Nephron progenitor cell (in vitro differentiated cells): ENCODE measurements around the gene TGM2.

Experiments used
- DNase-seq: peaks from one replicate; pipeline ENCODE4 v3.0.0; 2021
- H3K27ac Mint-ChIP-seq: 2 replicates; pipeline ENCODE4 v1.8.0; 2021; ENCODE audit warnings: mild to moderate bottlenecking, moderate library complexity, mixed read lengths
- H3K27me3 Mint-ChIP-seq: 2 replicates; pipeline ENCODE4 v1.8.0; 2021; ENCODE audit warnings: mild to moderate bottlenecking, low read depth, mixed read lengths; ENCODE audit not compliant: poor library complexity
- H3K36me3 Mint-ChIP-seq: 2 replicates; pipeline ENCODE4 v1.8.0; 2021; ENCODE audit warnings: low read depth, mixed read lengths
- H3K4me1 Mint-ChIP-seq: 2 replicates; pipeline ENCODE4 v1.8.0; 2021; ENCODE audit warnings: mixed read lengths
- H3K4me3 Mint-ChIP-seq: 2 replicates; pipeline ENCODE4 v1.8.0; 2021; ENCODE audit warnings: mild to moderate bottlenecking, moderate library complexity, mixed read lengths
- H3K9me3 Mint-ChIP-seq: 2 replicates; pipeline ENCODE4 v1.8.0; 2021; ENCODE audit warnings: mild to moderate bottlenecking, moderate library complexity, mixed read lengths
- TF ChIP-seq, protein P1 (sequence below): fragments of 200-600 bp; sonication (generic); IDR thresholded peaks from 2 replicates; pipeline ENCODE4 v1.5.0; 2021; ENCODE audit warnings: antibody characterized with exemption

Gene TGM2

DNA sequence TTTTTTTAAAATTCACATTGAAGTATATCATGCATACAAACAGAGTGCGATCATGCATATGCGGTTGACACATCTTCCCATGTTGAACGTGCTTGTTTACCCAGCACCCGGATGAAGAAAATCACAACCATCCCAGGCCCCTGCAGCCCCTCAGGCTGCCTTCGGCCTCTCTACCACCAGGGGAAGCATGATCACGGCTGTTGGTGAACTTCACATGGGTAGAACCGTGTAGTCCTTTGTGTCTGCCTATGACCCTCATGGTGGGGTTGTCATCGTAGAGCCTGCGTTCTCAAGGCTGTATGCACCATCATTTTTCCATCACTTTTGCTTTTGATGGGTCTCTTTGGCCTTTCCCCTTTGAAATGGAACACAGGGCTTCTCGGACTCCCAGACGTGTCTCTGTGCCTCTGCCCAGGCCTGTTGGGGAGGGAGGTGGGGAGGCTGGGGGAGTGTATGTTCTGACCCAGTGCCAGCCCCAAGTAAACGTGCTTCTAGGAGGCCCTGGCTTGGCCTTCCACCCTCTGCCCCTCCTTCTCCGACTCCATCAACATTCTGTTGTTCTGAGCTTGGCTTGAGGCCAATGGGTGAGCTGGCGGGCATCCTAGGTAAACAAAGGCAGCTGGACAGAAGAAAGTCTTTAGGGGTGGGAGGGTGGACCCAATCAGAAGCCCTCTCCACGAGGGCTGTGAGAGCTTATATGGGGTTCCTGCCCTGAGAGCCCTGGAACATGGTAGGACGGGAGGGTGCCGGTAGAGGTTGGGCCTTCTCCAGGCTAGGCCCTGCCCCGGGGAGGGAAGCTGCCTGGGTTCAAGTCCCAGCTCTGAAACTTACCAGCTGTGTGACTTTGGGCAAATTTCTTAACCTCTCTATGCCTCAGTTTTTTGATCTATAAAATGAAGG lies 39.7 kb downstream of the TGM2 start:
- no peak for DNase-seq
- Mint-ChIP-seq H3K36me3 (no peaks in the 10 kb centered on the region), H3K27ac (no peak overlapping the region), H3K9me3 (no peaks in the 10 kb centered on the region), H3K4me1 (peaks cover 26% of the 10 kb centered on the region), H3K4me3 (no peak overlapping the region), H3K27me3 (peaks cover 5% of the 10 kb centered on the region)
- TF ChIP-seq, protein P1, sequence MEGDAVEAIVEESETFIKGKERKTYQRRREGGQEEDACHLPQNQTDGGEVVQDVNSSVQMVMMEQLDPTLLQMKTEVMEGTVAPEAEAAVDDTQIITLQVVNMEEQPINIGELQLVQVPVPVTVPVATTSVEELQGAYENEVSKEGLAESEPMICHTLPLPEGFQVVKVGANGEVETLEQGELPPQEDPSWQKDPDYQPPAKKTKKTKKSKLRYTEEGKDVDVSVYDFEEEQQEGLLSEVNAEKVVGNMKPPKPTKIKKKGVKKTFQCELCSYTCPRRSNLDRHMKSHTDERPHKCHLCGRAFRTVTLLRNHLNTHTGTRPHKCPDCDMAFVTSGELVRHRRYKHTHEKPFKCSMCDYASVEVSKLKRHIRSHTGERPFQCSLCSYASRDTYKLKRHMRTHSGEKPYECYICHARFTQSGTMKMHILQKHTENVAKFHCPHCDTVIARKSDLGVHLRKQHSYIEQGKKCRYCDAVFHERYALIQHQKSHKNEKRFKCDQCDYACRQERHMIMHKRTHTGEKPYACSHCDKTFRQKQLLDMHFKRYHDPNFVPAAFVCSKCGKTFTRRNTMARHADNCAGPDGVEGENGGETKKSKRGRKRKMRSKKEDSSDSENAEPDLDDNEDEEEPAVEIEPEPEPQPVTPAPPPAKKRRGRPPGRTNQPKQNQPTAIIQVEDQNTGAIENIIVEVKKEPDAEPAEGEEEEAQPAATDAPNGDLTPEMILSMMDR = no peak

DNA sequence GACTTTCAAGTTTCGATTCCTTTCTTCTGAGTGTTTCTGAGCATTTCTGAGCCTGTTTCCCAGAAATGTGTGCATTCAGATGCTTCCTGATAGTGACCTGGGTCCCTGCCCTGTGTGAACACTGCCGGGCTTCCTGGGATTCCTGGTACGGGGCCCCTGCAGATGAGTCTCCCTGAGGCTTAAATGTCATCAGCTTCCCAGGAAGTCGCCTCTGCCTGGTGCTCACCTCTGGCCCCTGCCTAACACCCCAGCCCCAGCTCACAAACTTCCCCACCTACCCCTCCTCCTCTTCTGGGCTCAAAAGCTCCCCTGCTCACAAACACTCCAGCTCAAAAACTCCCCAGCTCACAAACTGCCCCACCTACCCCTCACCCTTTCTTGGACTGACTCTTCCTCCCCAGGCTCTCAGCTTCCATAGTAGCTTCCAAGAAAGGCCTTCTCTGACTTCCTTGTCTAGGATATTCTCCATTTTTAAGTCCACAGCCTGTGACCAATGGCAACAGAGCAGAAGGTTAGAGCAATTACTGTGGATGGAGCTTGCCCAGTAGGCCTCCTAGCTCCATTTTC lies 42.0 kb downstream of the TGM2 start:
- TF ChIP-seq, protein P1 = no peak
- H3K27me3 Mint-ChIP-seq = peaks cover 5% of the 10 kb centered on the region
- H3K4me1 Mint-ChIP-seq = peaks cover 24% of the 10 kb centered on the region
- peak overlapping the region; percentile 81 for H3K27ac Mint-ChIP-seq
- H3K9me3 Mint-ChIP-seq = no peaks in the 10 kb centered on the region
- H3K36me3 Mint-ChIP-seq = no peaks in the 10 kb centered on the region
- DNase-seq = no peak
- H3K4me3 Mint-ChIP-seq = no peak overlapping the region

DNA sequence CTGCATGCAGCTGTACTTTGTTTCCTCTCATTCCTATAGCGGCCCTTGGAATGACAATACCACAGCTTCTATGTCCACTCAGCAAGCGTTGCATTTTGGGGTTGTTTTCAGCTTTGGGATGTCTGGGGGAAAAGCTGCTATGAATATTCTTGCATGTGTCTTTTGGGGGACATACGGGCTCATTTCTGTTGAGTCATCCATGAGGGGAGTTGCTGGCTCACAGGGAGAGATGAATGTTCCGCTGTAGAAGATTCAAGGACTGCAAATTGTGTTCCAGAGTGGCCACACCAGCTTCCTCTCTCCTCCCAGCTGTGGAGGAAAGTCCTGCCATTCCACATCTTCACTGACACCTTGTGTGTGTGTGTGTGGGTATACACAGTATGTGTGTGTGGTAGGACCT lies 43.3 kb downstream of the TGM2 start:
- Mint-ChIP-seq H3K9me3 (peaks cover 3% of the 10 kb centered on the region), H3K27me3 (peaks cover 8% of the 10 kb centered on the region), H3K36me3 (no peaks in the 10 kb centered on the region), H3K4me1 (peaks cover 18% of the 10 kb centered on the region), H3K27ac (no peak overlapping the region), H3K4me3 (no peak overlapping the region)
- TF ChIP-seq, protein P1 = no peak
- DNase-seq = no peak

DNA sequence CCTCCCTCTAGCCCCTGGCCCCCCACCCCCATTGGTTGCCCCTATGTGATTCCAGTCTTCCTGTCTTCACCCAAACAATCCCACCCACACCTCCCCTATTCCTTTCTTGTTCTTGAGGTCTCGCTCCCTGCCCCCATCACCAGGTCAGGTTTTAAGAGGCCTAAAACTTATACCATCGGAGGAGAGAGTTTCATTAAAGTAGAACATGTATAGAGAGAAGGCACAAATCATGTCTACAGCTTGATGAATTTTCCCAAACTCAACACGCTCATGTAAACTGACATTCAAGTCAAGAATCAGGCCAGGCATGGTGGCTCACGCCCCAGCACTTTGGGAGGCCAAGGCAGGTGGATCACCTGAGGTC lies 44.5 kb downstream of the TGM2 start:
- no peak overlapping the region for H3K27ac Mint-ChIP-seq
- H3K9me3 Mint-ChIP-seq = peaks cover 7% of the 10 kb centered on the region
- no peak overlapping the region for H3K4me3 Mint-ChIP-seq
- peaks cover 8% of the 10 kb centered on the region for H3K27me3 Mint-ChIP-seq
- TF ChIP-seq, protein P1 = no peak
- no peaks in the 10 kb centered on the region for H3K36me3 Mint-ChIP-seq
- DNase-seq = no peak
- peaks cover 14% of the 10 kb centered on the region for H3K4me1 Mint-ChIP-seq

DNA sequence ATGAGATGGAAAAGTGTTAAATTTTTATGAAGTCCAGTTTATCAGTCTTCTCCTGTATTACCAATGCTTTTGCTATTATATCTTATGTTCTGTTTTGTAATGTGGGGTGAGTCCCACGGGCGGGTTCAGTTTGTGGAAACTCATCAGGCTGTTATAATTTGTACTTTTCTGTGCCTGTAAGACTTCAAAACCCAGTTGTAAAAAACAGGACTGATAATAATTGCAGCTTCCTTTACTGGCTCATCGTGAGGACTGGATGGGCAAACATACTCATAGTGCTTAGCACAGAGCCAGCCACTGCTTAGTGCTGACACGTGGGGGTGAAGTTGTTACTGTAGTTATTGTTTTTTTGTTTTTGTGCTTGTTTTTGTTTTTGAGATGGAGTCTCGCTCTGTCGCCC lies 45.6 kb downstream of the TGM2 start:
- Mint-ChIP-seq H3K4me3 (no peak overlapping the region), H3K27me3 (peaks cover 3% of the 10 kb centered on the region), H3K36me3 (no peaks in the 10 kb centered on the region), H3K9me3 (peaks cover 7% of the 10 kb centered on the region), H3K27ac (no peak overlapping the region), H3K4me1 (peaks cover 17% of the 10 kb centered on the region)
- no peak for DNase-seq
- TF ChIP-seq, protein P1 = no peak
